GM18505 (cell line): ENCODE measurements around the gene MIEF1.

Experiments
- ATAC-seq: cut with Tn5 transposase; IDR thresholded peaks from one replicate; pipeline ENCODE4 v1.9.1; 2021; ENCODE audit not compliant: unreplicated experiment
- POLR2A ChIP-seq: IDR thresholded peaks from 4 replicates; pipeline ENCODE4 v1.6.1; 2011; ENCODE audit warnings: borderline replicate concordance; ENCODE audit not compliant: insufficient read depth, insufficient read length; ENCODE audit errors: extremely low read depth

Gene MIEF1

GRCh38 chr22:39502109-39502788, at the start of gene MIEF1:
Gene MIEF1, plus strand, starts transcription at chr22:39502290. Its CDS starts 9,005 bp downstream, at chr22:39511295.
- peak; percentile 74 for TF ChIP-seq POLR2A
- peak; percentile 82 for ATAC-seq

- no peak for TF ChIP-seq POLR2A
- ATAC-seq: no peak
Observed at GRCh38 chr22:39452740-39453040, 49.4 kb upstream of the MIEF1 start.

GRCh38 chr22:39453765-39454378, 48.2 kb upstream of the MIEF1 start:
- ATAC-seq: no peak
- TF ChIP-seq POLR2A: no peak

GRCh38 chr22:39454385-39454871, 47.7 kb upstream of the MIEF1 start:
- ATAC-seq: no peak
- TF ChIP-seq POLR2A: no peak

GRCh38 chr22:39456522-39457197, 45.4 kb upstream of the MIEF1 start, which contains the start of gene MGAT3:
Gene MGAT3, plus strand, starts transcription at chr22:39457012. Its CDS starts 30,336 bp downstream, at chr22:39487348.
- no peak for TF ChIP-seq POLR2A
- ATAC-seq: no peak

GRCh38 chr22:39457198-39457555, 44.9 kb upstream of the MIEF1 start:
- ATAC-seq: no peak
- no peak for TF ChIP-seq POLR2A

GRCh38 chr22:39457556-39458443, 44.3 kb upstream of the MIEF1 start:
- ATAC-seq: no peak
- TF ChIP-seq POLR2A: no peak

GRCh38 chr22:39458444-39459083, 43.5 kb upstream of the MIEF1 start:
- ATAC-seq: no peak
- no peak for TF ChIP-seq POLR2A

- no peak for TF ChIP-seq POLR2A
- no peak for ATAC-seq
Observed at GRCh38 chr22:39459681-39460080, 42.4 kb upstream of the MIEF1 start.

GRCh38 chr22:39462443-39463221, 39.5 kb upstream of the MIEF1 start:
- no peak for TF ChIP-seq POLR2A
- no peak for ATAC-seq

GRCh38 chr22:39463277-39463676, 38.8 kb upstream of the MIEF1 start:
- no peak for TF ChIP-seq POLR2A
- ATAC-seq: no peak

GRCh38 chr22:39463931-39464390, 38.1 kb upstream of the MIEF1 start:
- TF ChIP-seq POLR2A: no peak
- no peak for ATAC-seq

- ATAC-seq: no peak
- no peak for TF ChIP-seq POLR2A
Observed at GRCh38 chr22:39466228-39467006, 35.7 kb upstream of the MIEF1 start.
